HEK293 (cell line): ENCODE data around the gene HMCN2.
A peak's percentile ranks its signal among the peaks of the same experiment; 100 is the strongest.

Source experiments
- HOXA7 ChIP-seq: sonication (generic); formaldehyde crosslinking; IDR thresholded peaks from 2 replicates; pipeline ENCODE4 v1.8.1; 2022; ENCODE audit warnings: missing genetic modification reagents, borderline replicate concordance
- KLF7 ChIP-seq: fragments of 450-650 bp; formaldehyde crosslinking; IDR thresholded peaks from 2 replicates; pipeline ENCODE4 v1.5.1; 2016; ENCODE audit warnings: missing biosample characterization, missing genetic modification characterization, borderline replicate concordance
- PRDM2 ChIP-seq: fragments of 450-650 bp; formaldehyde crosslinking; IDR thresholded peaks from 2 replicates; pipeline ENCODE4 v1.5.1; 2016; ENCODE audit warnings: missing biosample characterization, missing genetic modification characterization, borderline replicate concordance
- SALL2 ChIP-seq: fragments of 450-650 bp; formaldehyde crosslinking; IDR thresholded peaks from 2 replicates; pipeline ENCODE4 v1.5.0; 2017; ENCODE audit warnings: missing biosample characterization, mild to moderate bottlenecking, missing genetic modification characterization, borderline replicate concordance
- SCRT1 ChIP-seq: fragments of 450-650 bp; formaldehyde crosslinking; IDR thresholded peaks from 2 replicates; pipeline ENCODE4 v1.5.1; 2016; ENCODE audit warnings: missing biosample characterization, missing genetic modification characterization, borderline replicate concordance
- ZBTB20 ChIP-seq: fragments of 450-650 bp; formaldehyde crosslinking; IDR thresholded peaks from 2 replicates; pipeline ENCODE4 v1.5.1; 2016; ENCODE audit warnings: missing biosample characterization, missing genetic modification characterization
- ZFHX2 ChIP-seq: fragments of 450-650 bp; formaldehyde crosslinking; conservative IDR thresholded peaks from 2 replicates; pipeline ENCODE4 v1.5.1; 2016; ENCODE audit warnings: missing biosample characterization, missing genetic modification characterization
- ZFP37 ChIP-seq: fragments of 450-650 bp; formaldehyde crosslinking; IDR thresholded peaks from 2 replicates; pipeline ENCODE4 v1.5.1; 2016; ENCODE audit warnings: missing biosample characterization, missing genetic modification characterization
- ZFP41 ChIP-seq: fragments of 450-650 bp; formaldehyde crosslinking; IDR thresholded peaks from 2 replicates; pipeline ENCODE4 v1.5.1; 2016; ENCODE audit warnings: missing biosample characterization, missing genetic modification characterization, borderline replicate concordance
- ZNF10 ChIP-seq: fragments of 450-650 bp; formaldehyde crosslinking; IDR thresholded peaks from 2 replicates; pipeline ENCODE4 v1.5.1; 2017; ENCODE audit warnings: missing biosample characterization, missing genetic modification characterization
- ZNF121 ChIP-seq: fragments of 450-650 bp; formaldehyde crosslinking; IDR thresholded peaks from 2 replicates; pipeline ENCODE4 v1.5.1; 2016; ENCODE audit warnings: missing biosample characterization, missing genetic modification characterization
- ZNF138 ChIP-seq: fragments of 450-650 bp; formaldehyde crosslinking; IDR thresholded peaks from 2 replicates; pipeline ENCODE4 v1.5.1; 2016; ENCODE audit warnings: missing biosample characterization, missing genetic modification characterization, borderline replicate concordance
- ZNF174 ChIP-seq: fragments of 450-650 bp; formaldehyde crosslinking; IDR thresholded peaks from 2 replicates; pipeline ENCODE4 v1.5.0; 2017; ENCODE audit warnings: missing biosample characterization, mild to moderate bottlenecking, missing genetic modification characterization
- ZNF2 ChIP-seq: fragments of 450-650 bp; formaldehyde crosslinking; IDR thresholded peaks from 2 replicates; pipeline ENCODE4 v1.5.1; 2016; ENCODE audit warnings: missing biosample characterization, missing genetic modification characterization
- ZNF202 ChIP-seq: fragments of 450-650 bp; formaldehyde crosslinking; IDR thresholded peaks from 2 replicates; pipeline ENCODE4 v1.5.1; 2016; ENCODE audit warnings: missing biosample characterization, missing genetic modification characterization, borderline replicate concordance
- ZNF214 ChIP-seq: fragments of 450-650 bp; formaldehyde crosslinking; IDR thresholded peaks from 2 replicates; pipeline ENCODE4 v1.5.1; 2017; ENCODE audit warnings: missing biosample characterization, mild to moderate bottlenecking, missing genetic modification characterization, borderline replicate concordance
- ZNF24 ChIP-seq: fragments of 450-650 bp; formaldehyde crosslinking; IDR thresholded peaks from 2 replicates; pipeline ENCODE4 v1.5.1; 2016; ENCODE audit warnings: missing biosample characterization, missing genetic modification characterization
- ZNF341 ChIP-seq: fragments of 450-650 bp; formaldehyde crosslinking; IDR thresholded peaks from 2 replicates; pipeline ENCODE4; 2016; ENCODE audit warnings: low read depth, missing biosample characterization, missing genetic modification characterization
- ZNF549 ChIP-seq: fragments of 450-650 bp; IDR thresholded peaks from 2 replicates; pipeline ENCODE4 v1.5.1; 2018; ENCODE audit warnings: missing biosample characterization, missing genetic modification characterization, mild to moderate bottlenecking, inconsistent platforms, moderate library complexity
- ZNF610 ChIP-seq: fragments of 450-650 bp; formaldehyde crosslinking; IDR thresholded peaks from 2 replicates; pipeline ENCODE4 v1.5.1; 2016; ENCODE audit warnings: missing biosample characterization, missing genetic modification characterization, borderline replicate concordance
- ZNF624 ChIP-seq: fragments of 450-650 bp; formaldehyde crosslinking; IDR thresholded peaks from 2 replicates; pipeline ENCODE4 v1.5.1; 2017; ENCODE audit warnings: missing biosample characterization, missing genetic modification characterization
- ZNF677 ChIP-seq: fragments of 450-650 bp; IDR thresholded peaks from 2 replicates; pipeline ENCODE4 v1.5.0; 2018; ENCODE audit warnings: missing biosample characterization, mild to moderate bottlenecking, missing genetic modification characterization, moderate library complexity
- ZNF747 ChIP-seq: fragments of 450-650 bp; formaldehyde crosslinking; IDR thresholded peaks from 2 replicates; pipeline ENCODE4 v1.5.1; 2016; ENCODE audit warnings: missing biosample characterization, missing genetic modification characterization
- ZNF776 ChIP-seq: fragments of 450-650 bp; formaldehyde crosslinking; IDR thresholded peaks from 2 replicates; pipeline ENCODE4 v1.5.0; 2017; ENCODE audit warnings: missing biosample characterization, missing genetic modification characterization, borderline replicate concordance
- ZNF785 ChIP-seq: fragments of 450-650 bp; formaldehyde crosslinking; IDR thresholded peaks from 2 replicates; pipeline ENCODE4 v1.5.1; 2016; ENCODE audit warnings: missing biosample characterization, missing genetic modification characterization
- ZSCAN30 ChIP-seq: fragments of 450-650 bp; IDR thresholded peaks from 2 replicates; pipeline ENCODE4 v1.5.1; 2018; ENCODE audit warnings: missing biosample characterization, mild to moderate bottlenecking, missing genetic modification characterization, moderate library complexity
- TF ChIP-seq, protein P1 (sequence below): fragments of 450-650 bp; formaldehyde crosslinking; IDR thresholded peaks from 2 replicates; pipeline ENCODE4 v1.5.1; 2016; ENCODE audit warnings: missing biosample characterization, missing genetic modification characterization
- TF ChIP-seq, protein P2 (sequence below): fragments of 450-650 bp; formaldehyde crosslinking; IDR thresholded peaks from 2 replicates; pipeline ENCODE4 v1.5.1; 2016; ENCODE audit warnings: missing biosample characterization, missing genetic modification characterization

The HMCN2 gene

DNA sequence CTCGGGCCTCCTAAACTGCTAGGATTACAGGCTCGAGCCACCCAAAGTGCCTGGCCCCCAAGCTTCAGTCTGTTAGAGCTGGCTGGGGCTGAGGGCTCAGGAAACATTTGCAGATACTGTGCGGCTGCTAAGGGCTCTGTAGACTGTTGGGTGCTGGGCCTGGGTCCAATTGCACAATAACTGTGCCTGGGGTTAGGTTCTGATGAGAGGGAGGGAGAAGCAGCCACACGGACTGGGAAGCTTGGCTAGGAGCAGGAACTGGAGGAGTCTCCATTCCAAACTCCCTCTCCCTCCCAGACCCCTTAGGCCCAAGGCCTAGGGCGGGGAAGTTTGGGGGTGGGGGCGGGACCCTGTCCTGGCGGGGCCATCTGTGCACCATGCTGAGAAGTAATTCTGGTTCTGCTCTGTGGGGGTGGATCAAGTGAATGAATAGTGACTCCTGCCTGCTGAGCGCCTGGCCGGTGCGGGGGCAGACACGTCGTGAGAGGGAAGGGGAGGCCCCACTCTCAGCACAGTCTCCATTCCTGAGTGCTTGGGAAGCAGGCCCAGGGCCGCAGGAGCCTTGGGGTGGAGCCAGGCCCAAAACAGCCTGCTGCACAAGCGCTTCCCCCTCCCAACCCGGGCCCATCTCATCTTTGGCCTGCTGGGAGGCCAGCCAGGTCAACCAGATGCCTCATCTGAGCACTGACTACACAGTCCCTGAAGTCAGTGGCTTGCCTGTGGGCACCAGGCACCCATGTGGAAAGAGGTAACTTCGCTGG is 180.7 kb downstream of the HMCN2 start (continued):
- peak; percentile 92 for TF ChIP-seq ZBTB20 (tag by site-specific recombination)
- TF ChIP-seq, protein P1, sequence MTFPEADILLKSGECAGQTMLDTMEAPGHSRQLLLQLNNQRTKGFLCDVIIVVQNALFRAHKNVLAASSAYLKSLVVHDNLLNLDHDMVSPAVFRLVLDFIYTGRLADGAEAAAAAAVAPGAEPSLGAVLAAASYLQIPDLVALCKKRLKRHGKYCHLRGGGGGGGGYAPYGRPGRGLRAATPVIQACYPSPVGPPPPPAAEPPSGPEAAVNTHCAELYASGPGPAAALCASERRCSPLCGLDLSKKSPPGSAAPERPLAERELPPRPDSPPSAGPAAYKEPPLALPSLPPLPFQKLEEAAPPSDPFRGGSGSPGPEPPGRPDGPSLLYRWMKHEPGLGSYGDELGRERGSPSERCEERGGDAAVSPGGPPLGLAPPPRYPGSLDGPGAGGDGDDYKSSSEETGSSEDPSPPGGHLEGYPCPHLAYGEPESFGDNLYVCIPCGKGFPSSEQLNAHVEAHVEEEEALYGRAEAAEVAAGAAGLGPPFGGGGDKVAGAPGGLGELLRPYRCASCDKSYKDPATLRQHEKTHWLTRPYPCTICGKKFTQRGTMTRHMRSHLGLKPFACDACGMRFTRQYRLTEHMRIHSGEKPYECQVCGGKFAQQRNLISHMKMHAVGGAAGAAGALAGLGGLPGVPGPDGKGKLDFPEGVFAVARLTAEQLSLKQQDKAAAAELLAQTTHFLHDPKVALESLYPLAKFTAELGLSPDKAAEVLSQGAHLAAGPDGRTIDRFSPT (tag by site-specific recombination): no peak
- TF ChIP-seq ZNF610 (tag by site-specific recombination): no peak
- no peak for TF ChIP-seq KLF7 (tag by site-specific recombination)
- TF ChIP-seq ZNF677 (tag by site-specific recombination): no peak
- no peak for TF ChIP-seq ZFP41
- TF ChIP-seq, protein P2, sequence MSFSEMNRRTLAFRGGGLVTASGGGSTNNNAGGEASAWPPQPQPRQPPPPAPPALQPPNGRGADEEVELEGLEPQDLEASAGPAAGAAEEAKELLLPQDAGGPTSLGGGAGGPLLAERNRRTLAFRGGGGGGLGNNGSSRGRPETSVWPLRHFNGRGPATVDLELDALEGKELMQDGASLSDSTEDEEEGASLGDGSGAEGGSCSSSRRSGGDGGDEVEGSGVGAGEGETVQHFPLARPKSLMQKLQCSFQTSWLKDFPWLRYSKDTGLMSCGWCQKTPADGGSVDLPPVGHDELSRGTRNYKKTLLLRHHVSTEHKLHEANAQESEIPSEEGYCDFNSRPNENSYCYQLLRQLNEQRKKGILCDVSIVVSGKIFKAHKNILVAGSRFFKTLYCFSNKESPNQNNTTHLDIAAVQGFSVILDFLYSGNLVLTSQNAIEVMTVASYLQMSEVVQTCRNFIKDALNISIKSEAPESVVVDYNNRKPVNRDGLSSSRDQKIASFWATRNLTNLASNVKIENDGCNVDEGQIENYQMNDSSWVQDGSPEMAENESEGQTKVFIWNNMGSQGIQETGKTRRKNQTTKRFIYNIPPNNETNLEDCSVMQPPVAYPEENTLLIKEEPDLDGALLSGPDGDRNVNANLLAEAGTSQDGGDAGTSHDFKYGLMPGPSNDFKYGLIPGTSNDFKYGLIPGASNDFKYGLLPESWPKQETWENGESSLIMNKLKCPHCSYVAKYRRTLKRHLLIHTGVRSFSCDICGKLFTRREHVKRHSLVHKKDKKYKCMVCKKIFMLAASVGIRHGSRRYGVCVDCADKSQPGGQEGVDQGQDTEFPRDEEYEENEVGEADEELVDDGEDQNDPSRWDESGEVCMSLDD: 0 out of 2 replicates have a peak, but pooled peaks have one; percentile 23
- TF ChIP-seq ZNF214 (tag by site-specific recombination): no peak
- no peak for TF ChIP-seq ZNF138 (tag by site-specific recombination)
- 0 out of 2 replicates have a peak, but pooled peaks have one; percentile 69 for TF ChIP-seq ZNF785 (tag by site-specific recombination)
- TF ChIP-seq ZNF624: no peak
- peak; percentile 56 for TF ChIP-seq ZNF341 (tag by site-specific recombination)
- no peak for TF ChIP-seq SCRT1 (tag by site-specific recombination)
- peak; percentile 92 for TF ChIP-seq ZNF24 (tag by site-specific recombination)
- no peak for TF ChIP-seq ZNF121 (tag by site-specific recombination)
- peak; percentile 95 for TF ChIP-seq ZFHX2 (tag by site-specific recombination)
- no peak for TF ChIP-seq ZNF747 (tag by site-specific recombination)
- TF ChIP-seq ZFP37: no peak
- no peak for TF ChIP-seq HOXA7 (CRISPR knock-in tag)
- no peak for TF ChIP-seq ZNF10
- no peak for TF ChIP-seq SALL2 (tag by site-specific recombination)
- no peak for TF ChIP-seq PRDM2 (tag by site-specific recombination)
- TF ChIP-seq ZNF2: no peak
- TF ChIP-seq ZNF776 (tag by site-specific recombination): no peak
- no peak for TF ChIP-seq ZNF549 (tag by site-specific recombination)
- 0 out of 2 replicates have a peak, but pooled peaks have one; percentile 57 for TF ChIP-seq ZSCAN30 (tag by site-specific recombination)
- no peak for TF ChIP-seq ZNF174
- TF ChIP-seq ZNF202: no peak
